ENCODE data around the gene FERMT3. TPM values are rescaled to one million over a fixed set of nuclear protein-coding genes. Genes with fewer than 3 reads are reported as not detected.

The FERMT3 gene
- polyA plus RNA-seq, 3 donors: 289 to 421 (median 310) TPM

DNA sequence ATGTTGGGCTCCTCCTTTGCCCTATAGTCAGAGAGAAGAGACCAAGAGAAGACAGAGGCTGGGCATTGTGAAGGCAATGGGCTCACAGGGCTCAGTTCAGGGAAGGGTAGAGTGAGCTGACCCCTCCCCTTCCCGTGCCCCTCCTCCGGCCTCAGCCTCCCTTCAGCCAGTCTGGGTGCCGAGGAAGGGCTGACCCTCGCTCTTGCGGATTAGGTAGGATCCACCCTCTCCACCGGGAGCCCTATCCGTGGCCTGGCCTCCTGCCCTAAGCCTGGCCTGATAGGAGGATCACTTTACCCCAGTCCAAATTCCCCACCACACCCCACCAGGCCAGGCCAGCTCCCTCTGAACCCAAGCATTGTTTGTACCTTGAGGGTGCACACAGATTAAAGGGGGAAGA, 42.1 kb downstream of the FERMT3 start:
- no peak overlapping the region for H2AFZ ChIP-seq (ENCODE audit: insufficient read depth, low read depth, low read length, poor library complexity, severe bottlenecking)
- peaks cover 5 to 7% of the 10 kb centered on the region in 2 donors for H3K36me3 ChIP-seq (replicated peaks in 1 of 2; ENCODE audit: control insufficient read depth in 1 of 2, insufficient read depth in 2 of 2, low read length in 2 of 2)
- WGBS (ENCODE audit: insufficient coverage): 84% methylated on average over 5 of the region's 7 CpGs
- Mint-ChIP-seq H3K36me3 (peaks cover 7 to 8% of the 10 kb centered on the region in 2 donors), H3K4me3 (no peak overlapping the region), H3K4me1 (peaks cover 47% of the 10 kb centered on the region), H3K27ac (peak overlapping the region in 1 of 7 donors; percentile 76), H3K9me3 (no peaks in the 10 kb centered on the region), H3K27me3 (ENCODE audit: low read depth in 3 of 3) (peaks cover 3 to 10% (median 7%) of the 10 kb centered on the region in 3 donors)
- H3K4me2 ChIP-seq (replicated peaks; ENCODE audit: extremely low read depth, low read length, poor library complexity, severe bottlenecking): no peak overlapping the region
- H3K9me3 ChIP-seq (replicated peaks in 1 of 2; ENCODE audit: control insufficient read depth in 1 of 2, insufficient read depth in 1 of 2, low read length in 2 of 2): no peaks in the 10 kb centered on the region
- TF ChIP-seq, protein P1, sequence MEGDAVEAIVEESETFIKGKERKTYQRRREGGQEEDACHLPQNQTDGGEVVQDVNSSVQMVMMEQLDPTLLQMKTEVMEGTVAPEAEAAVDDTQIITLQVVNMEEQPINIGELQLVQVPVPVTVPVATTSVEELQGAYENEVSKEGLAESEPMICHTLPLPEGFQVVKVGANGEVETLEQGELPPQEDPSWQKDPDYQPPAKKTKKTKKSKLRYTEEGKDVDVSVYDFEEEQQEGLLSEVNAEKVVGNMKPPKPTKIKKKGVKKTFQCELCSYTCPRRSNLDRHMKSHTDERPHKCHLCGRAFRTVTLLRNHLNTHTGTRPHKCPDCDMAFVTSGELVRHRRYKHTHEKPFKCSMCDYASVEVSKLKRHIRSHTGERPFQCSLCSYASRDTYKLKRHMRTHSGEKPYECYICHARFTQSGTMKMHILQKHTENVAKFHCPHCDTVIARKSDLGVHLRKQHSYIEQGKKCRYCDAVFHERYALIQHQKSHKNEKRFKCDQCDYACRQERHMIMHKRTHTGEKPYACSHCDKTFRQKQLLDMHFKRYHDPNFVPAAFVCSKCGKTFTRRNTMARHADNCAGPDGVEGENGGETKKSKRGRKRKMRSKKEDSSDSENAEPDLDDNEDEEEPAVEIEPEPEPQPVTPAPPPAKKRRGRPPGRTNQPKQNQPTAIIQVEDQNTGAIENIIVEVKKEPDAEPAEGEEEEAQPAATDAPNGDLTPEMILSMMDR (IDR thresholded peaks at IDR 0.05): no peak
- H3K27ac ChIP-seq (ENCODE audit: low read depth in 1 of 2, low read length in 2 of 2): no peak overlapping the region
- no peak for DNase-seq
- H4K20me1 ChIP-seq (ENCODE audit: insufficient read depth, low read length): peaks cover 16% of the 10 kb centered on the region
- peaks cover 36% of the 10 kb centered on the region for H3K79me2 ChIP-seq (ENCODE audit: insufficient read depth, low read length)
- H3K4me1 ChIP-seq (ENCODE audit: control insufficient read depth in 1 of 2, insufficient read depth in 2 of 2, low read length in 2 of 2): peaks cover 52 to 72% of the 10 kb centered on the region in 2 donors
- intact Hi-C loops (cut with micrococcal nuclease): no loop called here
- no peak overlapping the region for H3K4me3 ChIP-seq (replicated peaks in 1 of 3; ENCODE audit: low read depth in 2 of 3, low read length in 3 of 3)
- H3K27me3 ChIP-seq (ENCODE audit: control insufficient read depth in 2 of 2, insufficient read depth in 2 of 2, low read length in 2 of 2): no peaks in the 10 kb centered on the region
- no peak overlapping the region for H3K9ac ChIP-seq (ENCODE audit: insufficient read depth, low read length, poor library complexity, severe bottlenecking)

GRCh38 chr11:64249038-64249437, 42.5 kb downstream of the FERMT3 start:
- Histone ChIP-seq H3K36me3 (replicated peaks in 1 of 2; ENCODE audit: control insufficient read depth in 1 of 2, insufficient read depth in 2 of 2, low read length in 2 of 2) (peaks cover 1 to 3% of the 10 kb centered on the region in 2 donors), H3K4me2 (replicated peaks; ENCODE audit: extremely low read depth, low read length, poor library complexity, severe bottlenecking) (no peak overlapping the region), H4K20me1 (ENCODE audit: insufficient read depth, low read length) (peaks cover 20% of the 10 kb centered on the region), H3K9ac (ENCODE audit: insufficient read depth, low read length, poor library complexity, severe bottlenecking) (no peak overlapping the region), H3K27me3 (ENCODE audit: control insufficient read depth in 2 of 2, insufficient read depth in 2 of 2, low read length in 2 of 2) (no peaks in the 10 kb centered on the region), H3K79me2 (ENCODE audit: insufficient read depth, low read length) (peaks cover 33% of the 10 kb centered on the region), H3K4me3 (replicated peaks in 1 of 3; ENCODE audit: low read depth in 2 of 3, low read length in 3 of 3) (no peak overlapping the region), H3K27ac (ENCODE audit: low read depth in 1 of 2, low read length in 2 of 2) (no peak overlapping the region), H3K4me1 (ENCODE audit: control insufficient read depth in 1 of 2, insufficient read depth in 2 of 2, low read length in 2 of 2) (peaks cover 53 to 76% of the 10 kb centered on the region in 2 donors), H3K9me3 (replicated peaks in 1 of 2; ENCODE audit: control insufficient read depth in 1 of 2, insufficient read depth in 1 of 2, low read length in 2 of 2) (no peaks in the 10 kb centered on the region), H2AFZ (ENCODE audit: insufficient read depth, low read depth, low read length, poor library complexity, severe bottlenecking) (no peak overlapping the region)
- peaks cover 51% of the 10 kb centered on the region for H3K4me1 Mint-ChIP-seq
- H3K36me3 Mint-ChIP-seq: peaks cover 2 to 7% of the 10 kb centered on the region in 2 donors
- no peak for DNase-seq
- peak overlapping the region in 1 of 7 donors; percentile 41 for H3K27ac Mint-ChIP-seq
- no peak overlapping the region for H3K4me3 Mint-ChIP-seq
- 74% methylated on average over 4 of the region's 4 CpGs for WGBS (ENCODE audit: insufficient coverage)
- TF ChIP-seq, protein P1 (IDR thresholded peaks at IDR 0.05): no peak
- intact Hi-C loops (cut with micrococcal nuclease): no loop called here
- H3K27me3 Mint-ChIP-seq (ENCODE audit: low read depth in 3 of 3): peaks cover 3 to 10% (median 7%) of the 10 kb centered on the region in 3 donors
- no peaks in the 10 kb centered on the region for H3K9me3 Mint-ChIP-seq

Measured in CD14-positive monocyte (primary cell).